Activated CD8-positive, alpha-beta memory T cell treated with anti-CD3 and anti-CD28 coated beads for 4 hours (primary cell): ENCODE results near the gene ORC6.
A peak's percentile ranks its signal among the peaks of the same experiment; 100 is the strongest.
"Not testable (repeated sequence)": the region's sequence is repeated elsewhere in the genome, so short reads cannot be mapped to it uniquely, and the experiment has no call there.

Source experiments
- DNase-seq, 2 donors: peaks; one replicate each; pipeline ENCODE4 v3.0.0-alpha.2; 2020; ENCODE audit warnings: low read depth in 2 of 2

Gene ORC6, protein sequence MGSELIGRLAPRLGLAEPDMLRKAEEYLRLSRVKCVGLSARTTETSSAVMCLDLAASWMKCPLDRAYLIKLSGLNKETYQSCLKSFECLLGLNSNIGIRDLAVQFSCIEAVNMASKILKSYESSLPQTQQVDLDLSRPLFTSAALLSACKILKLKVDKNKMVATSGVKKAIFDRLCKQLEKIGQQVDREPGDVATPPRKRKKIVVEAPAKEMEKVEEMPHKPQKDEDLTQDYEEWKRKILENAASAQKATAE

DNA sequence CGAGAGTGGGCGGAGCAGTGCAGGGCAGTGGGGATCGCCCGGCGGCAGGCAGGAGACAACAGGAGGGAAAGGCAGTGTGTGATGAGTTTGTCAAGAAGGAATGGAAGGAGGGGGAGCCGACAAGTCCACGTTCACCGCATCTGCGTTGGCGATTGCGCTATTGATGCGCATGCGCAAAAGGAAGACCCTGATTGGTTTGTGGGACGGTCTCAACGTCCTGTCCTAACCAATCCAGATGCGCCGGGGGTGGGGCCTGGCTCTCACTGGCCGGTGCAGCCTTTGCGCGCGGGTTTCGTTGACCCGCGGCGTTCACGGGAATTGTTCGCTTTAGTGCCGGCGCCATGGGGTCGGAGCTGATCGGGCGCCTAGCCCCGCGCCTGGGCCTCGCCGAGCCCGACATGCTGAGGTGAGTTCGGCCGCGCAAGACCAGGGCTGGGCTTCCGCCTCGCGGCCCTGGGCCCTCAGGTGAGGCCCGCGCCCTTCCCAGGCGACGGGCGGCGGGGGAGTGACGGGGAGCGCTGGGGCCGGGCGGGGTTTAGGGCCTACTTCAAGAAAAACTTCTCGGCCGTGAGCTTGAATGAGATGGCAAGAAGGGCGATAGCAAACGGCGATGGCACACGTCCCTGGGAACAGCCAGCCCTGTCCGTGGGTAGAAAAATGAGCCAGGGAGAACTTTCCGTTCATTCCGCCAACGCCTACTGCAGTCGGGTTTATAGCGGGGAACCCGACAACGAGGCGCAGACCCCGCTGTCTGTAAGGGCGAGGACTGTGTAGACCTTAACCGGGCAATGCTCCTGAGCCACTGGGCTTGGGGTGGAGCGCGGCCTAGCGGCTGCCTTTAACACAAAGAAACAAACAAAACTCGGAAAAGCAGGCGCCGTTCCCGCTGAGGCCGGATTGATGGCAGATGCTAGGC is at the start of gene ORC6:
Gene ORC6, plus strand, starts transcription at position 295 of the 916 bp plus-strand sequence. Its CDS starts 47 bp downstream, at position 342.
- DNase-seq: peak; percentile 92 to 95

DNA sequence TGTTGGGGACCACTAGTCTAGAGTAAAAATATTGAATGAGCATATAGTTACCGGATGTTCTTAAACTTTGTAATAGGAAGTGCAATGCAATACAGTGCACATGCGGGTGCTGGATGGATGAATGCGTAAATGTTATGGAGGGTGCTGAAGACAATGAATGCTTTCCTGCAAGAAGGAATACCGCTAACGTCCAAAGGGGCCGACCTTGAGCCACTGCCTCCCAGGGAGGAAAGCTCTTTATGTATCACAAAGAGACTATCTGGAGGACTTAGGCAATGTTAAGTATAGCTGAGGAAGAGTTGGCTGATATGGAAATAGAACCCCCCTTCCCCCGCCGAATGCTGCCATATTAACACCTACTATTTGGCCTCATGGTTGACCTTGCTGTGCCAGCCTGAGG is 40.8 kb upstream of the ORC6 start:
- DNase-seq: no peak

DNA sequence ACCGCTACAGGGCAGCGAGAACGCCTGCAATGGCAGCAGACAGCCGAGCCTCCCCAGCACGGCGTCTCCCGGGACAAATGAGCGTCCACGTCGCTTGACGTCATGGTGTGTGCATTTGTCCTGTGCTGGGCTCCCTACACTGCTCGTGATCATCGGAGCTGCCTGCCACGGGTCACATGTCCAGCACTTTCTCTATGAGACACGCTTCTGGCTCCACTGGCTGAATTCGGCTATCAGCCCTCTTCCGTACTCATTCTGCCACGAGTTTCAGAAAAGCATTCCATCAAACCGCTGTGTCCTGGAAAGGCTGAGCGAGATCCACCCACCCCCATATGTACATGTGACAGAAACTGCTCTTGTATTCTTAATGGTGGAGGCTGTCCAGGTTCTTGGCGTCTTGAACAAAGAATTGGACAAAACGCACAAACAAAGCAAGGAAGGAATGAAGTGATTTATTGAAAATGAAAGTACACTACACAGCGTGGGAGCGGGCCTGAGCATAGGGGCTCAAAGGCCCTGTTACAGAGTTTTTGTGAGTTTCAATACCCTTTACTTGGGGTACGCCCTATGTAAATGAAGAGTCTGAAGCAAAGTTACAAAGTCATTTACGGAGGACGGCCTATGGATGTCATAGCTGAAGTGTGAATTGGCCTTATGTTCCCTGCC is 39.7 kb upstream of the ORC6 start:
- no peak for DNase-seq

DNA sequence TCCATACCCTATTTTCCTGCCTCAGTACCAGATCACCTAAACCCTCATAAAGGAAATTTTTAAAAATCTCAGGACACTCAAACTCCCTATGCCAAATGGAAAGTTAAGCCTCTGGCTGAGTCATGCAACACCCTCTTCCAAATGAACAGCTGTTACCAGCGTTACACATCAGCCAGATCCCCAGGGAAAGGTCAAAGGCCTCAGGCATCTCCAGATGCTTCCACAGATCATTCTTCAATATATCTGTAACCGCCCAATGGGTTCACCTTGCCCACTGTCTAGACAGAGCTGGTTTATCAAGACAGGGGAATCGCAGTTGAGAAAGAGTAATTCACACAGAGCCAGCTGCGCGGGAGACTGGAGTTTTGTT is 39.2 kb upstream of the ORC6 start:
- no peak for DNase-seq

DNA sequence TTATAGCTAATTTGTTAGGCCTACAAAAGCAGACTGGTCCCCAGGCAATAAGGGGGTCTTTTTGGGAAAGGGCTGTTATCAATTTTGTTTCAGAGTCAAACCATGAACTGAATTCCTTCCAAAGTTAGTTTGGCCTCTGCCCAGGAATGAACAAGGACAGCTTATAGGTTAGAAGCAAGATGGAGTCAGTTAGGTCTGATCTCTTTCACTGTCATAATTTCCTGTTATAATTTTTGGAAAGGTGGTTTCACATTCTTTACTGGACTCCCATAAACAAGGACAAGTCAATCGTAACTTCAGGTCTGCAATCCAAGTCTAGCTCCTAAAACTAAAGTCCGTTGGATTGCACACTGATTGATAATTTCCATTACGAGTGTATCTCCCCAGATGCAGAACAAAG is 38.2 kb upstream of the ORC6 start:
- DNase-seq: no peak

DNA sequence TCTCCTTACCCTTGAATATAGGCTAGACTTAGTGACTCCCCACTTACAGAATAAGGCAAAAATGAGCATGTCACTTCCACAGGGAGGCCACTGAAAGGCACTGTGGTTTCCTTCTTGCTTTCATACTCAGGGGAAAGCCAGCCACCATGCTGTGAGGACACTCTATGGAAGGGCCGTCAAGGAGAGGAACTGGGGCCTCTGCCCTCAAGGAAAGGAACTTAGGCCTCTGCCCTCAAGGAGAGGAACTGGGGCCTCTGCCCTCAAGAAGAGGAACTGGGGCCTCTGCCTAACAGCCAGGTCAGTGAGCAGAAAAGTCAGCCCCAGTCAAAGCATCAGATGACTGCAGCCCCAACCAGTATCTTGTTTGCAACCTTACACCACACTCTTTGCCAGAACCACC is 30.5 kb upstream of the ORC6 start:
- no peak for DNase-seq

DNA sequence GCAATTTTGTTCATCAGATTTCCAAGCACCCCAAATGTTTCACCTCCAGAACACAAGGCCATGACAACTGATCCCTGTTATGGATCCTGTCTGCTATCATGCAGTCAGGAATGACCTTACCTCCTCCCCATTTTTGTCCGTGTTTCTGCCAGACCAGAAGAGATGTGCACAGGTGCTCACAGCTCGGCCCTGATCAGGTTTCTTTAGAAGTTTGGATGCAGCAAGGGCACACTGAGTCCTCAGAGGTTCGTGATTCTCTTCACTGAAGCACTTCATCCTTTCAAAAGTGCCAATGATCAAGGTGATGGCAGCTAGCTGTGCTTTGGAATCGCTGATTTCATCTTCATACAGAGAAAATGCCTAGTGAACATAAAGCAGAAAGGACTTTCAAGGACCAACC is 27.3 kb upstream of the ORC6 start:
- DNase-seq: no peak

DNA sequence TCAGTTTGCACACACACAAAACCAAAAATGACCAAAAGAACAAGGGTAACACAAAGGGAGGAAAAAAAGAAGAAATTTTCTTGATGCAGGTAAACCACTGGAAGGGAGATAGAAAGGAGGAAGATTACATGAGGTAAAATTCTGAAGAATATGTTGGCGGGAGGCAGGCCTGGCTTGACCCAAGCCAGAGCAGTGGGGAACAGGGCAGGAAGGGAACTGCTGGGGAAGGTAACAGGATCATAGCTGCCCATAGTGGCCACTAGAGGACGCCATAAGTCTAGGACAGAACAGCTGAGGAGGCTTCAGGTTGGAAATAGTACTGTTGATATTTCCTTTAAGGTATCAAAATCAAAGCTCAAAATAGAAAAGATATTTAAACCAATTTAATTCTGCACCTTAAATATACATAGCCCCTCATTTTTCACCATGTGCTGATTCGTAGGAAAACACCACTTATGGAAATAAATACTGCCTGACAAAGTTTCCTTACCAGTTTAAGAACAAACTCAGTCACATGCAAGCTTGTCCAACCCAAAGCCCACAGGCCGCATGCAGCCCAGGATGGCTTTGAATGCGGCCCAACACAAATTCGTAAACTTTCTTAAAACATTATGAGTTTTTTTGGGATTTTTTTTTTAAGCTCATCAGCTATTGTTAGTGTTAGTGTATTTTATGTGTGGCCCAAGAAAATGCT is 16.0 kb upstream of the ORC6 start:
- peak in 1 of 2 donors; percentile 9 for DNase-seq

DNA sequence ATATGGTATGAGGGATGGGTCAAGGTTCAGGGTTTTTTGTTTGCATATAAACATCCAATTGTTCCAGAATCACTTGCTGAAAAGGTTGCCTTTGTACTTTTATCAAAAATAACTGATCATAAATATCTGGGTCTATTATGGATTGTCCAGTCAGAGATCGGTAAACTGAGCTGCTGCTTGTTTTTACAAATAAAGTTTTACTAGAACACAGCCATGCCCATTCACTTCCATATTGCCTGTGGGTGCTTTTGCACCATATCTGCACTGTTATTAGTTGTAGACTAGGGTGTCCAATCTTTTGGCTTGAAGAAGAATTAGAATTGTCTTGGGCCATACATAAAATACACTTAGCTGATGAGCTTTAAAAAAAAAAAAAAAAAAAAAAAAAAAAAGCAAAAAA is 11.5 kb upstream of the ORC6 start:
- DNase-seq: not testable (repeated sequence)

DNA sequence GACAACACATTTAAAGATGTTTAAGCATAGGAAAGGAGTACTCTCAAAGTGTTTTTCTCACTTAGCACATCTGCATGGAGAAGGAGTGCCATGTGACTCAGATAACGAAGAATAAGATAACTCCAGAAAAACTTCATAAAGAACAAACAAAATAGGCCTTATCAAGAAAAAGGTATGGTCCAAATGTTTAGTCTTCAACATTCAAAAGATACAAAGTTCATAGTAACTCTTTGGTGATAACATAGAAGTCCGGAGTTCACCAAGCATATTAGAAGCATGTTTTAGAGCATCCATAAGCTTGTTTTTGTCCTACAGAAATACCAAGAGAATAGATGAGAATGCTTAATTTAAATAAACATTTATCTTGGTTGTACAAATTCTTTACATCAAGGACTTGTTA is 7.6 kb upstream of the ORC6 start:
- not testable (repeated sequence) for DNase-seq

DNA sequence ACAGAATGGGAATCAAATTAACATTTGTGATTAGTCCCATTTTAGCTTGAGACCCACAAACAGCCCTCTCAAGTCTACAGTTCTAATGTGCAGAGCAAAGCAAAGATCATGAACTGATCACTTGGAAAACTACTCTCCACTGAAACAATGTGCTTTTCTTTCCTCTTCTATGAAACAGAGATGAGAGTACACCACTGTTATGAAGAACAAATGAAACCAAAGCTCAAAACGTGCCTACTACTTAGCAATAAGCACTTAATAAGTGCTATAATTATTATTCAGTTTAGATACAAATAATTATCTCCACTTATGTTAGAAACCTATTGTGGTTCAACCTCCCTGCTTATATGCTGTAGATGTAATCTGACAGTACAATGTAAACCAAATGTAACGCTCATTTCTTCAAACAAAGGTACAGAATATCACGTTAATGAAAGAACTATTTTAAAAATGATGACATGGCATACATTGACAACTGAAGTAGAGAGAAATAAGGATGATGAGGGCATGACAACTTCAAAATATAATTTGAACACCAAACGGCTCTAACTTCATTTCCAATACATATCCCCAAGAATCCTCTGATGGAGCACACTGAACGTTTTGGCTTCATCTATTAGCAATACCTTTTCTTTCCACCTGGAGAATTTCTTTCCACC is 2.5 kb upstream of the ORC6 start:
- no peak for DNase-seq

DNA sequence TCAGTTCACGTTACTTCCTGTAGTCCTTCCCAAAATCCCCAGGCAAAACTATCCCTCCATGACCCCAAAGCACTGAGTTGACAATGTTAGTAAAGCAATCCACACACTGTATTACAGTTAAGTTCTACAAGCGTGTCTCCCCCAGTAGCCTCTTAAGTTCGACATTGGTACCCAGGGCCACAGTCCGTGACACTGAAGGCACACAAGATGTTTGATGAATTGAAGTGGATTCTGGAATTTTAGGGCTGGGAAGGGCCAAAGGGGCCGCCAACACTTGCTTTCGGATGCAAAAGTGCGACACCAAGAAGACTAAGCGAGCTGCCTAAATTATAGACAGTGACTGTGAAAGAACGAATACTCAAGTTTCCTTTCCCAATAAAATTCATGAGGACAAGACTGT is 2.0 kb upstream of the ORC6 start:
- no peak for DNase-seq

DNA sequence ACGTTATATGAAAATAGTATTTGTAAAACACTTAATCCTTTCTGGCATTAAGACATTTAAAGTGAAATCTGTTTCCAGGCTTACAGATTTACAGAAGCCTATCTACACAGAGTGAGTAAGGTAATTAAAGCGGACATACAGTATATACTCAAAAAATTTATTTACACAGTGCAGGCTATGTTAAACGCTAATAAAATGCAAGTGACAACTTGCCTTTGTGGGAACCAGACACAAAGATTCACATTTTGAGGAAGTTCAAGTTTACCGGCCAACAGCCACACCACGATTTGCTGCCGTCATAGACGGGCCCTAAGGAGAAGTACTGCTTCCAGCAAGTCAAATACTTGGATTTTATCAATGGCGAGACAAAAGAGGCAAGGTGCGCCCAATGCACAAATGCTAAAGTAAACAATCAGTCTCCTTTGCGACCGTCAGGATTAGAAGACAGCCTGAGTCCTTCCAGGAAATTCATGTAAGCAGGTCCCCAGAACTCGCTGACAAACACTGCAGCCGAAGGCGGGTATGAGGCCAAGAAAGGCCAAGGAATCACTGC is 1.3 kb upstream of the ORC6 start:
- DNase-seq: no peak

DNA sequence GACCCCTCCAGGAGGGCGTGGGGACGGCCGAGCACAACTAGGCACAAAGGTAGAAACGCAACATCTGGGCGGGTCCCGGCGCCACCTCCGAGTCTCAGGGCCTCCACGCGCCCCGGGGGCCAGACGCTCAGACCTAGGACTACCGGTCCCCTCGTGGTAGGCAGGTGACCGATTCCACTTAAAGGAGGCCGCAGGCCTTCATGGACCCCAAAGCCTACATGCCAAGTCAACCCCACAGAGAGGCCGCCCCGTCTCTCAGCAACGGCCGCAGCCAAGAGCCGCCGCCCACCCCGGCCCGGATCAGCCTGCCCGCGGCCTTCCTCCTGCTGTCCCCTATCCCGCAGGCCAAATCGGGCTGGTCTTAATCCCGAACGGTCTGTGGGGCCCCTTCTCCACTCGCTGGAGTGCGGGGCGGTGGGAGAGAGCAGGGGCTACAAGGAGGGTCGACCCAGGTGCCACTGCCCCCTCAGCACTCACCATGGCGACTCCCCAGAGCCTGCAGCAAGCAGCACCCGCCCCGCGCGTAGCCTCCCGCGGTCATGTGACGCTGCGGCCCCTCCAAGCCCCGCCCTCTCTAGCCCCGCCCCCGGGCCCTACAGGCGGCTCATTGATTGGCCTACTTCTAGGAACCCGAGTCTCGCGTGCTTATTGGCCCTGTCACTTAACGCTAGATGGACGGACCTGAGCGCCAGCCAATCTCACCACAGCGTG is 650 bp upstream of the ORC6 start, which contains the start of gene VPS35:
Gene VPS35, minus strand, starts transcription at position 525 of the 711 bp plus-strand sequence. Its CDS starts 45 bp downstream, at position 480.
- peak; percentile 99 for DNase-seq

DNA sequence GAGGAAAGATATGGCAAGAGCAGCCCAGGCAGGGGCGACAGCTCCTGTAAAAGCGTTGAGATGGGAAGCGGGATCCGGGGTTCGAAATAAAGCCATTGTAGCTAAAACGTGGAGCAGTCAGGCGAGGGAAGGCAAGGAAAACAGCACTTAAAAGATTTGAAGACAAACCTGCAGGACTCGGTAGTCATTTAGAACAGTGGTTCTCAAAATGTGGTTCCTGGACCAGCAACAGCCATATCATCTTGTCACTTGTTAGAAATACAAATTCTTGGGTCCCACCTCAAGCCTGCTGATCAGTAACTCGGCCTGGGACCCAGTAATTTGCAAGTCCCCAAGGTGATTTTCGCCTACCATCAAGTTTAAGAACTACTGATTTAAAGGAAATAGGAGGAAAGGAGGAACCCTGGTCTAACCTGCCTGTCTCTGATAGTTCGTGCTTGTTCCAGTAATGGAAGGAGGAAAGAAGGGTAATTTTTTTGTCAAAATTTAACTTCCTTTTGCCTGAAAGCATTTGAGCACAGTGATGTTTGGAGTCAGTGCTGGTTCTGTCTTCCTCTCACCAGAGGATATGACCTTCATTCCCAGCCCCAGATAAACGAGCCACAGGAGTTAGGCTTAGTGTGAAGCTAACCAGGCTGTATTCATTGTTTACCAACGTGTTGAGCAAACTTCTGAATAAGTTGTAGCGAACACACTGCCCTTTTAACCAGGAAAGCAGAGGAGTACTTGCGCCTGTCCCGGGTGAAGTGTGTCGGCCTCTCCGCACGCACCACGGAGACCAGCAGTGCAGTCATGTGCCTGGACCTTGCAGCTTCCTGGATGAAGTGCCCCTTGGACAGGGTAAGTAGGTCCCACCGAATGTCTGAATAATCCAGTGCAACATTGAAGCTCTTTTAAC is 1.1 kb downstream of the ORC6 start:
- no peak for DNase-seq

DNA sequence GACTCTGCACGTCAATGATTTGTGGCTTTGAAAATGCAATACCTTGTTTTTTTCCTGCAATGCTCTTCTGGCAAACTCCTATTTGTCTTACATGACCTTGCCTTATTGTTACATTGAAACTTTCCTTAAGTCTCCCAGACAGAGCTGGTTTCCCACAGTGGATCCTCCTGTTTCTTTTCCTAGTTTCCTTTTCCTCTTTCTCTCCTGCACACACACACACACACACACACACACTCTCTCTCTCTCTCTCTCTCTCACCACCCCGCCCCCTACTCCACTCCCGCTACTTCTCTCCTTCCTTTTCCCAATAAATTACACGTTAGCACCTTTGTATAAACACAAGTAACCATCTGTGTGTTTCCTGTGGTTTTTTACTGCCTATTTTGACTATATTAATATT is 2.3 kb downstream of the ORC6 start:
- no peak for DNase-seq

DNA sequence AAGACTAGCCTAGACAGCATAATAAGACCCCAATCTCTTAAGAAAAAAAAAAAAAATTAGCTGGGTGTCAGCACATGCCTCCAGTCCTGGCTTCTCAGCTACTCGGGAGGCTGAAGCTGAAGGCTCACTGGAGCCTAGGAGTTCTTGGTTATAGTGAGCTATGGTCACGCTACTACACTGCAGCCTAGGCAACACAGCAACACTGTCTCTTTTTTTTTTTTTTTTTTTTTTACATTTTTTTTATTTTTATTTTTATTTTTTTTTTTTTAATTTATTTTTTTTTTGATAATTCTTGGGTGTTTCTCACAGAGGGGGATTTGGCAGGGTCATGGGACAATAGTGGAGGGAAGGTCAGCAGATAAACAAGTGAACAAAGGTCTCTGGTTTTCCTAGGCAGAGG is 4.1 kb downstream of the ORC6 start:
- DNase-seq: no peak

DNA sequence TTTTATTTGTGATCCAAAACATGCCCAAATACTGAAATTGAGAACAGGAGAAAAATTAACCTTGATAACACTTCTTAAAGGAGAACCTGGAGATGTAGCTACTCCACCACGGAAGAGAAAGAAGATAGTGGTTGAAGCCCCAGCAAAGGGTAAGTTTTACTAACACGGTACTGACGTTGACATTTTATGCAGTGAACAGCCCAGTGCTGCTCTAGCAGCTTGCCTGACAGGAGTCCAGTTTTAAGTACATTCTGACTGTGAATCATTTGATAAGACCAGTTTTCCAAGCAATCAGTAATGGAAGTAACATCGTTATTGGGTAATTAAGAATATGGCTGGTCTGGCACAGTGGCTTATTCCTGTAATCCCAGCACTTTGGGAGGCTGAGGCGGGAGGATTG is 6.5 kb downstream of the ORC6 start:
- no peak for DNase-seq

DNA sequence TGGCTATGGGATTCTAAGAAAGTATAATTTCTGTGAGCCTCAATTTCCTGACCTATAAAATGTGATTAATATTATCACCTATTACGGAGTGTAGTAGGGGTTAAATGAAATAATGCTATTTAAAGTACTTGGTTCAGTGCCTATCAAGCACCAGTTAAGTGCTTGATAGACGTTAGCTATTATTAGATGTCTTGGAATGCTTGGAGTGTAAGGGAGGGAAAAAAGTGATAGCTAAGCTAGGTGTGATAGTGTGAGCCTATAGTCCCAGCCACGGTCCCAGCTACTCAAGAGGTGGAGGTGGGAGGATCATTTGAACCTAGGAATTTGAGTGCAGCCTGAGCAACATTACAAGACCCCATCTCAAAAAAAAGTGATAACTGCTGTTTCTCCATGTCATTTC is 7.5 kb downstream of the ORC6 start:
- DNase-seq: no peak
